B cell (primary cell): ENCODE data around the gene RRAS2.
"Not testable (repeated sequence)": the region's sequence is repeated elsewhere in the genome, so short reads cannot be mapped to it uniquely, and the experiment has no call there.

ENCODE experiments used
- CTCF ChIP-seq: fragments of 200-600 bp; IDR thresholded peaks from one replicate; pipeline ENCODE4 v1.8.0; 2022; ENCODE audit warnings: antibody characterized with exemption, mild to moderate bottlenecking
- EZH2 ChIP-seq: IDR thresholded peaks from 2 replicates; pipeline ENCODE4 v1.6.1; 2012; ENCODE audit warnings: borderline replicate concordance, low read depth, mild to moderate bottlenecking, moderate library complexity, low read length; ENCODE audit not compliant: insufficient read depth, poor library complexity, severe bottlenecking

- not testable (repeated sequence) for TF ChIP-seq CTCF, EZH2
These were observed 4.4 kb downstream of the RRAS2 start for GRCh38 chr11:14354604-14355003.
